Right lobe of liver (tissue), 4 donors: ENCODE data around the gene CROCC2.

Experiments used
- POLR2A ChIP-seq: fragments of 450-650 bp; IDR thresholded peaks from one replicate; pipeline ENCODE4 v1.6.1; 2017; ENCODE audit warnings: antibody characterized with exemption, mild to moderate bottlenecking
- TF ChIP-seq, protein P1 (sequence below), 4 donors: fragments of 200-600 bp in 3 of 4; fragments of 450-650 bp in 1 of 4; IDR thresholded peaks; one replicate each; pipeline versions ENCODE4 v1.5.1 to v1.8.0; 2016 to 2022; ENCODE audit warnings: antibody characterized with exemption in 4 of 4, mild to moderate bottlenecking in 2 of 4
- donor health status: DM: no; HTN: no; CAD: no.
- donor health status: DM: no; HTN: no; CAD: no.
- donor health status: DM: no; HTN: yes; CAD: no.

- TF ChIP-seq, protein P1, sequence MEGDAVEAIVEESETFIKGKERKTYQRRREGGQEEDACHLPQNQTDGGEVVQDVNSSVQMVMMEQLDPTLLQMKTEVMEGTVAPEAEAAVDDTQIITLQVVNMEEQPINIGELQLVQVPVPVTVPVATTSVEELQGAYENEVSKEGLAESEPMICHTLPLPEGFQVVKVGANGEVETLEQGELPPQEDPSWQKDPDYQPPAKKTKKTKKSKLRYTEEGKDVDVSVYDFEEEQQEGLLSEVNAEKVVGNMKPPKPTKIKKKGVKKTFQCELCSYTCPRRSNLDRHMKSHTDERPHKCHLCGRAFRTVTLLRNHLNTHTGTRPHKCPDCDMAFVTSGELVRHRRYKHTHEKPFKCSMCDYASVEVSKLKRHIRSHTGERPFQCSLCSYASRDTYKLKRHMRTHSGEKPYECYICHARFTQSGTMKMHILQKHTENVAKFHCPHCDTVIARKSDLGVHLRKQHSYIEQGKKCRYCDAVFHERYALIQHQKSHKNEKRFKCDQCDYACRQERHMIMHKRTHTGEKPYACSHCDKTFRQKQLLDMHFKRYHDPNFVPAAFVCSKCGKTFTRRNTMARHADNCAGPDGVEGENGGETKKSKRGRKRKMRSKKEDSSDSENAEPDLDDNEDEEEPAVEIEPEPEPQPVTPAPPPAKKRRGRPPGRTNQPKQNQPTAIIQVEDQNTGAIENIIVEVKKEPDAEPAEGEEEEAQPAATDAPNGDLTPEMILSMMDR (IDR thresholded peaks at IDR 0.05): no peak
- no peak for TF ChIP-seq POLR2A
Observed at GRCh38 chr2:240996834-240997140, 90.7 kb downstream of the CROCC2 start.
